Pancreas (tissue), 10 donors: ENCODE data around the gene SLC12A4. TPM values are rescaled to one million over a fixed set of nuclear protein-coding genes. Genes with fewer than 3 reads are reported as not detected.
"Not testable (repeated sequence)": the region's sequence is repeated elsewhere in the genome, so short reads cannot be mapped to it uniquely, and the experiment has no call there.

Experiments used
- ATAC-seq, 4 donors: fragments of 200-7000 bp; cut with Tn5 transposase; one replicate each; pipeline versions ENCODE4 v1.8.0 to v1.9.1; 2020; ENCODE audit warnings: mild to moderate bottlenecking in 4 of 4, moderate library complexity in 4 of 4
- DNase-seq, 6 donors: peaks; one replicate each; pipeline ENCODE4 v3.0.0-alpha.2; 2020
- FAIRE-seq: peaks from 2 replicates; lab custom pipeline; 2012; peaks lifted over from hg19 to GRCh38; lab: Jason Lieb, UNC
- H3K27ac ChIP-seq, 4 donors: fragments of 200-600 bp; sonication (generic); 1 replicate in 3 of 4; 2 replicates in 1 of 4; pipeline versions ENCODE4 v1.5.0 to v1.8.0; 2020
- H3K27me3 ChIP-seq, 4 donors: fragments of 200-600 bp; one replicate each; pipeline ENCODE4 v1.8.0; 2021
- H3K36me3 ChIP-seq, 3 donors: fragments of 200-600 bp; sonication (generic) in 1 of 3; one replicate each; pipeline versions ENCODE4 v1.5.0 to v1.8.0; 2020 to 2021
- H3K4me1 ChIP-seq, 3 donors: fragments of 200-600 bp; one replicate each; pipeline ENCODE4 v1.8.0; 2021
- H3K4me3 ChIP-seq, 4 donors: fragments of 200-600 bp; sonication (generic) in 2 of 4; one replicate each; pipeline versions ENCODE4 v1.5.0 to v1.8.0; 2020 to 2021
- H3K9me3 ChIP-seq, 4 donors: fragments of 200-600 bp; one replicate each; pipeline ENCODE4 v1.8.0; 2021
- CTCF ChIP-seq, 4 donors: fragments of 200-600 bp; sonication (generic) in 3 of 4; IDR thresholded peaks; one replicate each; pipeline versions ENCODE4 v1.5.0 to v1.8.0; 2021; ENCODE audit warnings: antibody characterized with exemption in 4 of 4
- WGBS, 2 donors: extraction: QIAGEN DNeasy Blood & Tissue Kit; methylation state at CpG; one replicate each; pipeline ENCODE4 v1.1.7; 2013; 5-methylcytosine and 5-hydroxymethylcytosine counted together
- intact Hi-C, 3 donors: fragments of 100-400 bp; cut with DNase I; formaldehyde crosslinking; loops; one replicate each; pipeline versions ENCODE4 v1.11.1 to v1.14.2; 2022
- polyA plus RNA-seq, 2 donors: library from polyadenylated mRNA; stranded (reverse); fragments of 200-250 nt; gene quantifications; one replicate each; pipeline ENCODE4 v1.2.3, GENCODE V29; 2013
- total RNA-seq, 6 donors: library from RNA; stranded (reverse); fragmentation: NEBNext Ultra II Directional in 4 of 6; extraction: Animal tissue kit (Norgen Biotek cat#: 25700) in 4 of 6; gene quantifications; one replicate each; pipeline versions ENCODE4 v1.2.1 to v1.2.4, GENCODE V29; 2021 to 2023
- donor health status: healthy with polysubstance abuse.
- donor health status: DM: no; HTN: no; CAD: no; lungs with moderate emphysema.
- donor health status: DM: no; HTN: no; CAD: no.
- donor health status: control.
- donor health status: control.
- donor health status: Bipolar disorder and iron deficiency.
- donor health status: DM: yes; HTN: yes; CAD: no.
- donor health status: DM: no; HTN: no; CAD: no.
- donor health status: DM: no; HTN: no; CAD: no.
- donor health status: DM: yes; HTN: yes; CAD: no.

SLC12A4 gene
- total and polyA plus RNA-seq, 8 donors = 15.8 to 46.4 (median 27.9) TPM

- no peak for TF ChIP-seq CTCF (IDR thresholded peaks at IDR 0.05)
- ATAC-seq (peak in 3 of 4 donors; percentile 25 to 88 (median 87)), FAIRE-seq (no peak), DNase-seq (peak in 1 of 6 donors; percentile 41)
- 47 to 59% methylated on average over 6 of the region's 6 CpGs for WGBS, 2 donors
- Histone ChIP-seq H3K4me1 (no peaks in the 10 kb centered on the region), H3K27ac (peak overlapping the region in 2 of 4 donors; percentile 68 to 70), H3K9me3 (no peaks in the 10 kb centered on the region), H3K4me3 (no peak overlapping the region), H3K27me3 (no peaks in the 10 kb centered on the region), H3K36me3 (no peaks in the 10 kb centered on the region)
- intact Hi-C loops = no loop called here
Measured at GRCh38 chr16:68005786-68006286, 37.4 kb upstream of the SLC12A4 start.

GRCh38 chr16:68005211-68005610 lies 36.8 kb upstream of the SLC12A4 start:
- FAIRE-seq = no peak
- Histone ChIP-seq H3K4me3 (no peak overlapping the region), H3K36me3 (no peaks in the 10 kb centered on the region), H3K27me3 (no peaks in the 10 kb centered on the region), H3K4me1 (no peaks in the 10 kb centered on the region), H3K9me3 (no peaks in the 10 kb centered on the region), H3K27ac (peak overlapping the region in 2 of 4 donors; percentile 68 to 70)
- 72 to 76% methylated on average over 9 of the region's 9 CpGs for WGBS, 2 donors
- intact Hi-C loops = no loop called here
- no peak for ATAC-seq
- no peak for TF ChIP-seq CTCF (IDR thresholded peaks at IDR 0.05)
- no peak for DNase-seq

GRCh38 chr16:68003031-68003430 lies 34.6 kb upstream of the SLC12A4 start:
- no peaks in the 10 kb centered on the region for H3K36me3 ChIP-seq
- intact Hi-C loops = no loop called here
- no peaks in the 10 kb centered on the region for H3K9me3 ChIP-seq
- ATAC-seq = no peak
- FAIRE-seq = no peak
- no peak for TF ChIP-seq CTCF (IDR thresholded peaks at IDR 0.05)
- H3K4me3 ChIP-seq = no peak overlapping the region
- H3K4me1 ChIP-seq = no peaks in the 10 kb centered on the region
- 59 to 70% methylated on average over 4 of the region's 4 CpGs for WGBS, 2 donors
- H3K27me3 ChIP-seq = no peaks in the 10 kb centered on the region
- DNase-seq = no peak
- no peak overlapping the region for H3K27ac ChIP-seq

- H3K36me3 ChIP-seq = no peaks in the 10 kb centered on the region
- no peak for DNase-seq
- peak in 2 of 4 donors; percentile 37 to 58 for ATAC-seq
- no peaks in the 10 kb centered on the region for H3K9me3 ChIP-seq
- no peaks in the 10 kb centered on the region for H3K4me1 ChIP-seq
- peak overlapping the region in 2 of 4 donors; percentile 5 to 62 for H3K27ac ChIP-seq
- intact Hi-C loops = no loop called here
- no peak for TF ChIP-seq CTCF (IDR thresholded peaks at IDR 0.05)
- H3K27me3 ChIP-seq = no peaks in the 10 kb centered on the region
- FAIRE-seq = no peak
- no peak overlapping the region for H3K4me3 ChIP-seq
- 37 to 42% methylated on average over 3 of the region's 3 CpGs for WGBS, 2 donors
Measured at GRCh38 chr16:68000450-68000849, 32.0 kb upstream of the SLC12A4 start.

GRCh38 chr16:67999985-68000384 lies 31.5 kb upstream of the SLC12A4 start:
- WGBS, 2 donors = 70 to 72% methylated on average over 2 of the region's 2 CpGs
- intact Hi-C loops = no loop called here
- no peak for FAIRE-seq
- Histone ChIP-seq H3K4me1 (no peaks in the 10 kb centered on the region), H3K9me3 (no peaks in the 10 kb centered on the region), H3K27ac (peak overlapping the region in 2 of 4 donors; percentile 55 to 62), H3K36me3 (no peaks in the 10 kb centered on the region), H3K4me3 (no peak overlapping the region), H3K27me3 (no peaks in the 10 kb centered on the region)
- peak in 2 of 4 donors; percentile 56 to 74 for ATAC-seq
- DNase-seq = no peak
- TF ChIP-seq CTCF (IDR thresholded peaks at IDR 0.05) = no peak

GRCh38 chr16:67998779-67999688 lies 30.6 kb upstream of the SLC12A4 start, which contains the start of gene DPEP2:
Gene DPEP2 (minus strand): TSS chr16:67999484. CDS start chr16:67993212, 6,272 bp downstream.
- WGBS, 2 donors = 64 to 69% methylated on average over 18 of the region's 18 CpGs
- DNase-seq (peak in 1 of 6 donors; percentile 40), ATAC-seq (peak in 2 of 4 donors; percentile 77 to 87)
- H3K4me1 ChIP-seq, FAIRE-seq, H3K9me3 ChIP-seq, H3K27me3 ChIP-seq, intact Hi-C loops, H3K36me3 ChIP-seq: not testable (repeated sequence)
- Histone ChIP-seq H3K27ac (peak within 1 kb of the TSS in 2 of 4 donors; percentile 55 to 62), H3K4me3 (peak within 1 kb of the TSS in 1 of 4 donors; percentile 17)

- H3K27me3 ChIP-seq, H3K4me3 ChIP-seq, intact Hi-C loops, ATAC-seq, H3K9me3 ChIP-seq, H3K36me3 ChIP-seq, FAIRE-seq, H3K27ac ChIP-seq, DNase-seq, H3K4me1 ChIP-seq: not testable (repeated sequence)
- 89 to 91% methylated on average over 34 to 36 of the region's 36 CpGs for WGBS, 2 donors
Measured at GRCh38 chr16:67998231-67998778, 29.9 kb upstream of the SLC12A4 start.
